ELF-1 (cell line): ENCODE measurements around the gene TRIM41.
A peak's percentile ranks its signal among the peaks of the same experiment; 100 is the strongest.
"Not testable (repeated sequence)": the region's sequence is repeated elsewhere in the genome, so short reads cannot be mapped to it uniquely, and the experiment has no call there.

Source experiments
- DNase-seq: peaks from one replicate; pipeline ENCODE4 v3.0.0-alpha.2; 2016; ENCODE audit warnings: low read depth, low spot score

Gene TRIM41

DNA sequence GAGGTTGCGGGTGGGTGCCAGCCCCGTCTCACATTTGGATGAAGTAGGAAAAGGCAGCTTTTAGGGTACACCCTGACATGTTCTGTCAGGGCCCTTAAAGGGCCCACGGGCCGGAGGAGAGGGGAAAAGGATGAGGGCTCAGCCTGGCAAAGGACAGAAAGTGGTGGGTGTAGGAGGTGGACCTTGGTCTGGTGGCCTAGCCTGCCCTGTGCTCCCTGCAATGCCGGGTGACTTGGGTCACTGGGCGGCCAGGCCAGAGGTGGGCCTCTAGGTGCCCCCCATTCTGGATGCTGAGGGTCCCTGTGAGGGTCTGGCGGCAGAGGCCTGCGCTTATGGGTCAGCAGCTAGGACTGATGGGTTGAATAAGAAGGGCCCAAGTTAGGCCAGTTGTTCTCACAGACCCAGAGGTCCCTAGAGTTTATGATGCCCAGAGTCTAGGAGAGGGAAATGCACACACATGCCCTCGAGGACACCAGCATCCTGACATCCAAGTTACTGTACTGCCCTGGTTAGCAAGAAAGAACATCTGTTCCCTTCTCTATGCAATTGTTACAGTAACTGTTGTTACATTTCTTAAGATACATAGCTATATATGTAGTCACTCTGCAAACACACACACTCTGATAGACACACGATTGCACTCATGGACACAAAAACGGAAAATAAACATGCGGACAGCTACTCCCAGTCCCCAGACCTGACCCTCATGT lies 30.6 kb upstream of the TRIM41 start:
- no peak for DNase-seq

DNA sequence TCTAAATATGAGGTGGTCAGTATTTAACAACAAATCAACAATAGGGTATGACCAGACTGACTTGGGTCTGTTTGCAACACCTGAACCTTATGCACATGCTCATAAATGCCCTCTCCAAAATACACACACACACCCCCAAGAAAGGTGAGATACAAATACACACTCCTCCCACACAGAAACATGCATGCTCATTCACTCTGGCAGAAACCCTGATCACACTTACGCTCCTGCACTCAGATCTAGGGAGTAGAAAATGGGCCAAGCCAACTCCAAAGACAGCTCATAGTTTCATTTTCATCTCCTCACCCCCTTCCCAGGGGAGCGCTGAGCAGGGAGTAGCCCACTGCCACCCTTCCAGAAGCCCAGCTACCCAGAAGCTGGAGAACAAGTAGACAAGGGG lies 29.4 kb upstream of the TRIM41 start:
- no peak for DNase-seq

- DNase-seq: no peak
Measured at GRCh38 chr5:181194489-181195248, 28.4 kb upstream of the TRIM41 start.

- DNase-seq: no peak
Measured at GRCh38 chr5:181195249-181195761, 27.8 kb upstream of the TRIM41 start.

- DNase-seq: no peak
Measured at GRCh38 chr5:181197326-181197951, 25.6 kb upstream of the TRIM41 start.

- DNase-seq: no peak
Measured at GRCh38 chr5:181198106-181198685, 24.9 kb upstream of the TRIM41 start.

DNA sequence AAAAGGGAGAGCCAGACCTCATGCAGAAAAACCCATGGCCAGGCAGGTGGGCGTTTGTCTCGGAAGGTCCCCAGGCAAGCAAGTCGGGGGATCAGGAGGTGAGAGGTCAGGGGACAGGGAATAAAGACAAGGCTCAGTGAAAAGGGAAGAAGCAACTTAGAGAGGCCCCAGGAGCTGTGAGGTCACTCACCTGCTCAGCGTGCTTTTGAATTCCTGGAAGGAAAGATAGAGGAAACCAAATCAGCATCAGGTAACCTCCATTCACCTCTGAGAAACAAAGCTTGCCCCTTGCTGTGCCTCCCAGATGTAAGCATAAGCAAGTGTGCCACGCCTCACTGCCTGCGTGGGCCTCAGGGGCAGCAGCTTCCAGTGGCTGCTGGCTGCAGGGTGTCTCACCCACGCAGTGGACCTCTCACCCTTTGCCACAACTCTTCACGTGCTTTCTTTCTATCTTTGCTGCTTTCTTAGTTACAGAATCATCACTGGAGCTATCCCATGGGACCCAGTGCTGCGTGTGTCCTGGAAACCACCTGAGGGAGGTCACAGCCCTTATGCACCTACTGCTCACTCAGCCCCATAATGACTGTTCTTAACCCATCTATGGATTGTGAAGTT lies 24.1 kb upstream of the TRIM41 start:
- no peak for DNase-seq

DNA sequence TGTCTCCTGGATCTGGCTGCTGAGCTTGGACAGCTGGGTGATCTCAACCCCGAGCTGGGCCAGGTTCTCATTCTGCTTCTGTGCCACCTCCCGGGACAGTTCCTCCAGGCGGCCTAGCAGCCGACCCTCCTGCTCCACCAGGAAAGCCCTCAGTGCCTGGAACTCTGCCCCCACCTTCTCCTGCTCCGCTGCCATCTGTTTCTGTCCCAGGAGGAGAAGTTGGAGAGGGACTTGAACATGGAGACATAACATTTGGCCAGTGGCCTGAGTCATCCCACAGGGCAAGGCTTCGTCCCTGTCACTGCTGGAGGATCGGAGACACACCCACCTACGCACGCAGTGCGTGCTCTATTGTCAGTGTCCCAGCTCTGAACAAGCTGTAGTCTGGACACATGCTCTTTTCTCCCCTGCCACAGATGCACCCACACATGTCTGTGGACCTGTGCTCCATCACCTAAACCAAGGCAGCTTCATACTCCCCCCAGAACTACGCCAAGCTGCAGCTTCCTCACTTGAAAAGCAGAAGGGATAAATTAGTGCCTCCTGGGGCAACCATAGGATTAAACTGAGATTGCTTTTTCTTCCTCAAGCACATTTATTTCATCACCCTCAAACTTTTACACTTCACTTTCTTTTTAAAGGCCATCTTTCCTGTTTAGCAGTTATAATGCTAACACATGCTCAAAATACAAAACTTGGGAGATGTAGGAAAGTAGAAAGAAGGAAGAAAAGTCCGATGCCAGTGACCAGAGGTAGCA lies 23.0 kb upstream of the TRIM41 start:
- no peak for DNase-seq

DNA sequence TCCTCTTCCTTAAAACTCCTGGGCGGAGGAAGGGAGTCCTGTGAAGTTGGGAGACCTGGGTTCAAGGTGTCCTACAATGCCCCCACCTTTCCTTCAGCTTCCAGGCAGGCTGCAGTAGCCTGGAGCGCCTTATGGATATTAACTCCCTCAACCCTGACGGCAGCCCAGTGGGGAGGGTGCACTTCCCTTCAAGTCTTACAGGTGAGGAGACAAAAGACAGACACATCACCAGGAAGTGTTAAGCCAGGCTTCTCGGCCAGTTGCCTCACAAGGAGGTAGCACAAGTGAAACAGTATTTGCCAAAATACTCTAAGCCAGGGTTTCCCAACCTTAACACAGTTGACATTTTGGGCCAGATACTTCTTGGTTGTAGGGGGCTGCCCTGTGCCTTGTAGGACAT lies 22.3 kb upstream of the TRIM41 start:
- DNase-seq: peak; percentile 30

- no peak for DNase-seq
Measured at GRCh38 chr5:181203093-181203711, 19.9 kb upstream of the TRIM41 start.

DNA sequence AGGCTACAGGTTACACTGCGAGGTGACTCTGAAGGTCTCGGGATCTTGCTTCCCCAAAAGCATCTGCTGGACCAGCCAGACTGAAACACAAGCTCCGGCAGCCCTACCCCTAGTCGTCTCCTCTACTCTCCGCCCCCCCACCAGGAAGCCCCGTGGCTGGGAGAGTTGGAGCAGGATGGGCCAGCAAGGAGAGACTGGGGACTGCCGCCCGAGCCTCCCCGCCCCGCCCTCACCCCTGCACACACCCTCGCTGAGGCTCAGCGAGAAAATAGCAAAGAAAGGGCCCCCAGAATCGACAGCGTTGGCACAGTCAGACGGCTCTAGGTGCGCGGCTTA lies 19.3 kb upstream of the TRIM41 start:
- peak; percentile 29 for DNase-seq

DNA sequence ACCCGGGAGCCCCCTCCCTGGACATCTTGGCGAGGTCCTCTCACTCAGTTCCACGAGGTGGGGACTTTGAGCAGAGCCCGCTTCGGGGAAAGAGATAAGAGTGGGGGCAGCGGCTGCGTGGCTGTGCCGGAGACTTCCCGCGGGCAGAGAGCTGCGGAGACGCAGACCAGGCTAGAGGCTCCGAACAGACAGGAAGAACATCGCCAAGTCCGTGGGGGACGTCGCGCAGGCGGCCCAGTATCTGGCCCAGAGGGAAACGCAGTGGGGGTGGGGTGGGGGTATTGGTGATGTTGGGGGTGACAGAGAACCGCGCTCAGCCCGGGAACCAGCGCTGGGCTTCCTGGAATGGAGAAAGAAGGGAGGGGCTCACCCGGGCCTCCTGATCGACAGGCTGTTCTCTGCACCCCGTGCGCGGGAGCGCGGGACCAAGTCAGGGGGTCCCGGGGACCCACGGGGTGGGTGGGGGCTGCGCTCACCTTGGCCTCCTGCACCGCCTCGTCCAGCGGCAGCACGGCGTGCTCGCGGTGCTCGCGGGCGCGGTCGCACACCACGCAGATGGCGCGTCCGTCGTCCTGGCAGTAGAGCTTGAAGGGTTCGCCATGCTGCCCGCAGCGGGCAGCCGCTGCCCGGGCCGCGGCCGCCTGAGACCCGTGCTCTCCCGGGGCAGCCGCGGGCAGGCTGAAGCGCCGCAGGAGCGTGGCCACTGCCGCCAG lies 18.8 kb upstream of the TRIM41 start:
- no peak for DNase-seq

DNA sequence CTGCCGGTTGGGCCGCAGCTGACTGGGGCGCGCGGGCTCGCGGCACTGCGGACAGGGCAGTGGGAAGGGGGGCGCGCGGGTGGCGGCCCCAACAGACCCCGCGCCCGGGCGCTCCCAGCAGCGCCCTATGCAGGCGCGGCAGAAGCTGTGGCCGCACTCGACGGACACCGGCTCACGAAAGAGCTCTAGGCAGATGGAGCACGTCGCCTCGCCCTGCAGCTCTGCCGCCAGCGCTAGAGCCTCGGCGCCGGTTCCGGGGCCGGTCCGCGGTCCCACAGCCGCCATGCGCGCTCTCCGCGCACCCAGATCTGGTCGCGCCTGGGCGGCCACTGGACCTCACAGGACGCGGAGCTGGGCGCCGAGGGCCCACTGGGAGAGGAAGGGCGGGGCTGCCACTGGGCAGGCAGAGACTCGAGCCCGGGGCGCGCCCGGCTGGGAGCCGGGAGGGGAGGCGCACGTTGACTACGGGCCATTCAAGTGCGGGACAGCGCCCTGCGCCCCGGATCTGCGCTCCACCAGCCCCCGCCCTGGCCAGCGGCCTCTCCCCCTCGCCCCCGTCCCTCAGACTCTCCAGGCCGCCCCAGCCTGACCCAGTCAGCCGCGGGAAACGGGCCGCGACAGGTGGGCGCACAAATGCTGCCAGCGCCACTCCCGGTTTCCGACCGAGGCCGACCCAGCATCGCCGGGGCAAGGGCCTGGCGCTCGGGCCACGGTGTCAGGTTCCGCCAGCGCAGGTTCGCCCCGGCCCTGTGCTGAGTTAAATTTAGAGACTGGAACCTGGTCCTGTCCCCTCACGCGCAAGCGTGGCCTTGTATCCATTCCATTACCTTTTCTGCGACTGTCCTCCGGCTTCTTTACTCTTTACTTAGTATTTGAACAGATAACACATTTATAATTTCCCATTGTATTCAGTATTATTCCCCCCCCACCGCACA lies 18.0 kb upstream of the TRIM41 start, which contains the start of gene TRIM7:
Gene TRIM7, minus strand, starts transcription at position 371 of the 935 bp plus-strand sequence. Its CDS starts 86 bp downstream, at position 285.
- DNase-seq: peak; percentile 43

GRCh38 chr5:181205761-181206649 lies 17.1 kb upstream of the TRIM41 start:
- peak; percentile 36 for DNase-seq

DNA sequence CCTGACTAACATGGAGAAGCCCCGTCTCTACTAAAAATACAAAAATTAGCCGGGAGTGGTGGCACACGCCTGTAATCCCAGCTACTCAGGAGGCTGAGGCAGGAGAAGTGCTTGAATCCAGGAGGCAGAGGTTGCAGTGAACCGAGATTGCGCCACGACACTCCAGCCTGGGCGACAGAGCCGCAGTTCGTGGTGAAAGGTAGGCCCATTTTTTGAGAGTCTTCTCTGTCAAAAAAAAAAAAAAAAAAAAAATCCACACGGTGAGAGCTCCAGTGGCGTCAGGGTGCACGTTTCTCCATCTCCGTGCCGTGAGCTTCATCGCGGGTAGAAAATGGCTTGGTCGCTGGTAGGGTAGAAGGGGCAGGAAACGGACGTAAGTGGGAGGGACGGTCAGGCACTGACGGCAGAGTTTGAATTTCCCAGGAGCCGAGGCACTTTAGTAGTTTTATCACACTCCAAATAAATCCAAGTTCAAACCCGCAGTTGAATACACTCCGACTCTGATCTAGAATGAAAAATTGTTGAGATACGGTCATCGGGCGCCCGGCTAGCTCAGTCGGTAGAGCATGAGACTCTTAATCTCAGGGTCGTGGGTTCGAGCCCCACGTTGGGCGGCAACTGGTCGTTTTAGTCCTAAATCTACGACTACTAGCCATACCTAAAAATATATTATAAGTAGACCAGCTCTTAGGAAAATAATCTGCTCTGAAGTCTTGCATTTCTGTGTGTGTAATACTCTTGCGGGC lies 15.7 kb upstream of the TRIM41 start:
- peak; percentile 93 for DNase-seq

- no peak for DNase-seq
Measured at GRCh38 chr5:181207960-181208253, 15.2 kb upstream of the TRIM41 start.

GRCh38 chr5:181209006-181209405 lies 14.1 kb upstream of the TRIM41 start:
- DNase-seq: not testable (repeated sequence)
